K562 (cell line): Measurements from ENCODE around the gene PCSK2. TPM values are rescaled to one million over a fixed set of nuclear protein-coding genes. Genes with fewer than 3 reads are reported as not detected.

Experiments used
- ATAC-seq: fragments of 200-7000 bp; cut with Tn5 transposase; 3 replicates; pipeline ENCODE4 v1.9.1; 2020; ENCODE audit warnings: moderate library complexity
- BruUV-seq: library from RNA; stranded (reverse); fragments of 400-500 nt; replicated peaks from 2 replicates; lab custom pipeline; 2021; lab: Mats Ljungman, UMichigan
- CTCF ChIA-PET: fragments of 300-600 bp; formaldehyde crosslinking; extraction: SDS; loops from one replicate; lab custom pipeline; 2021; ENCODE audit warnings: low intra/inter-chr PET ratio; lab: Yijun Ruan, JAX
- POLR2A ChIA-PET: fragments of 300-600, 350-650 bp; sonication (Branson Sonifier 250); formaldehyde crosslinking; extraction: SDS; loops from one replicate; lab custom pipeline; 2021; ENCODE audit warnings: antibody characterized with exemption, inconsistent platforms; lab: Yijun Ruan, JAX
- DNase-seq, 4 experiments: peaks; one replicate each; pipeline versions ENCODE4 v3.0.0 to v3.0.0-alpha.2; 2011 to 2018; ENCODE audit warnings: low spot score in 3 of 4, mixed read lengths in 3 of 4; ENCODE audit errors: extremely low read depth in 1 of 4
- FAIRE-seq: peaks from 2 replicates; lab custom pipeline; 2011; peaks lifted over from hg19 to GRCh38; lab: Jason Lieb, UNC
- H2AFZ ChIP-seq: 2 replicates; pipeline ENCODE4 v1.6.0; 2011; ENCODE audit warnings: low read depth, low read length, control low read depth, inconsistent platforms
- H3K27ac ChIP-seq: fragments of 200-600 bp; 3 replicates; pipeline ENCODE4 v1.8.0; 2011; ENCODE audit warnings: low read depth, mild to moderate bottlenecking, control low read depth, inconsistent platforms, low read length, moderate library complexity, mixed read lengths; ENCODE audit errors: extremely low read depth
- H3K27me3 ChIP-seq, 2 experiments: fragments of 300-600 bp in 1 of 2; 2 replicates in 1 of 2; 3 replicates in 1 of 2; pipeline versions ENCODE4 v1.6.0 to v1.8.0; 2011; ENCODE audit warnings: inconsistent platforms in 2 of 2, low read length in 2 of 2, mild to moderate bottlenecking in 1 of 2, mixed read lengths in 1 of 2, moderate library complexity in 1 of 2; ENCODE audit not compliant: control insufficient read depth in 2 of 2, insufficient read depth in 2 of 2
- H3K36me3 ChIP-seq: fragments of 300-600 bp; 3 replicates; pipeline ENCODE4 v1.8.0; 2011; ENCODE audit warnings: mild to moderate bottlenecking, low read length, inconsistent platforms; ENCODE audit not compliant: control insufficient read depth, insufficient read depth
- H3K4me1 ChIP-seq, 2 experiments: fragments of 200-600 bp in 1 of 2; replicated peaks in 1 of 2; 2 replicates in 1 of 2; 3 replicates in 1 of 2; pipeline versions ENCODE4 v1.5.1 to v1.8.0; 2011; ENCODE audit warnings: inconsistent platforms in 2 of 2, low read length in 2 of 2, mild to moderate bottlenecking in 1 of 2, mixed read lengths in 1 of 2, moderate library complexity in 1 of 2; ENCODE audit not compliant: control insufficient read depth in 2 of 2, insufficient read depth in 2 of 2
- H3K4me2 ChIP-seq: 2 replicates; pipeline ENCODE4 v1.6.1; 2011; ENCODE audit warnings: low read length, control low read depth, inconsistent platforms, mixed read lengths; ENCODE audit not compliant: insufficient read depth
- H3K4me3 ChIP-seq: fragments of 200-600 bp; sonication (generic), shearing (Covaris generic); 2 replicates; pipeline ENCODE4 v1.5.1; 2016; ENCODE audit warnings: control low read depth, inconsistent platforms
- H3K79me2 ChIP-seq: fragments of 200-600 bp; 3 replicates; pipeline ENCODE4 v1.8.0; 2011; ENCODE audit warnings: low read length, inconsistent platforms; ENCODE audit not compliant: control insufficient read depth, insufficient read depth
- H3K9ac ChIP-seq, 2 experiments: 2 replicates each; pipeline versions ENCODE4 v1.6.0 to v1.6.1; 2011; ENCODE audit warnings: low read depth in 2 of 2, low read length in 2 of 2, control low read depth in 1 of 2, inconsistent platforms in 1 of 2, mild to moderate bottlenecking in 1 of 2, mixed read lengths in 1 of 2; ENCODE audit not compliant: insufficient read depth in 1 of 2
- H3K9me1 ChIP-seq: one replicate; pipeline ENCODE4 v1.6.0; 2011; ENCODE audit warnings: inconsistent platforms, mild to moderate bottlenecking, low read length, moderate library complexity; ENCODE audit not compliant: control insufficient read depth, insufficient read depth
- H3K9me3 ChIP-seq: replicated peaks from 2 replicates; pipeline ENCODE4 v1.5.1; 2011; ENCODE audit warnings: low read depth, low read length, inconsistent platforms; ENCODE audit not compliant: control insufficient read depth, insufficient read depth
- H4K20me1 ChIP-seq: replicated peaks from 2 replicates; pipeline ENCODE4 v1.6.1; 2011; ENCODE audit warnings: low read length, inconsistent platforms, mixed read lengths; ENCODE audit not compliant: control insufficient read depth, insufficient read depth
- ETV6 ChIP-seq, 3 experiments: fragments of 150-350 bp in 1 of 3; sonication (generic) in 1 of 3; formaldehyde crosslinking in 1 of 3; IDR thresholded peaks; 2 replicates each; pipeline versions ENCODE4 v1.6.1 to v1.8.0; 2014 to 2022; ENCODE audit warnings: borderline replicate concordance in 2 of 3, low read depth in 2 of 3, antibody characterized with exemption in 1 of 3, low read length in 1 of 3, mild to moderate bottlenecking in 1 of 3, missing genetic modification reagents in 1 of 3
- FOXP1 ChIP-seq: sonication (generic); formaldehyde crosslinking; IDR thresholded peaks from 2 replicates; pipeline ENCODE4 v1.8.0; 2022; ENCODE audit warnings: mild to moderate bottlenecking, missing genetic modification reagents
- NONO ChIP-seq, 2 experiments: fragments of 200-400 bp in 1 of 2; fragments of 450-650 bp in 1 of 2; formaldehyde crosslinking in 1 of 2; IDR thresholded peaks; 2 replicates each; pipeline ENCODE4 v1.6.1; 2017; ENCODE audit warnings: low read depth in 2 of 2, mild to moderate bottlenecking in 2 of 2, moderate library complexity in 2 of 2, low read length in 1 of 2
- WGBS: fragments of 100-300 bp; shearing (Covaris generic); methylation state at CpG from one replicate; pipeline ENCODE4 v1.1.6; 2016; ENCODE audit warnings: low coverage, mixed read lengths; ENCODE audit not compliant: insufficient coverage; ENCODE audit errors: missing lambda C conversion rate; 5-methylcytosine and 5-hydroxymethylcytosine counted together
- in situ Hi-C: fragments of 300-500 bp; cut with MboI; formaldehyde crosslinking; loops from 4 replicates; pipeline ENCODE4 v1.15.0; 2018; ENCODE audit warnings: inconsistent platforms, mixed read lengths
- intact Hi-C: fragments of 100-400 bp; cut with micrococcal nuclease; formaldehyde crosslinking; loops from 2 replicates; pipeline ENCODE4 v1.14.2; 2022
- polyA plus RNA-seq, 8 experiments: library from polyadenylated mRNA; depleted of rRNA in 4 of 8; stranded (reverse) in 5 of 8; unstranded in 3 of 8; fragments of >200 nt; fragmentation: Nextera tagmentation in 2 of 8; fragmentation: Illumina TruSeq in 1 of 8; extraction: Ambion mirVana in 2 of 8; extraction: Trizol in 1 of 8; gene quantifications; 2 replicates each; pipeline versions ENCODE4 v1.2.1 to v1.2.3, GENCODE V29; 2011 to 2014; ENCODE audit warnings: inconsistent platforms in 1 of 8, missing spikeins in 1 of 8
- total RNA-seq, 7 experiments: library from RNA; depleted of rRNA in 6 of 7; stranded (reverse); fragments of >200 nt in 6 of 7; fragmentation: Illumina TruSeq in 2 of 7; extraction: Trizol in 2 of 7; gene quantifications; 2 replicates each; pipeline versions ENCODE4 v1.2.1 to v1.2.3, GENCODE V29; 2011 to 2021; ENCODE audit warnings: low replicate concordance in 1 of 7

The PCSK2 gene
- total and polyA plus RNA-seq, 9 of the 15 experiments (the other 6 are each of a cell fraction or from before 2014, with no cell fraction given): 0.04 to 0.07 (median 0.05) TPM; not detected in 6

GRCh38 chr20:17467120-17467655 lies 240.3 kb downstream of the PCSK2 start:
- Histone ChIP-seq H2AFZ (no peak overlapping the region), H3K4me2 (no peak overlapping the region), H3K4me1 (no peaks in the 10 kb centered on the region), H3K27ac (no peak overlapping the region), H3K9me1 (no peaks in the 10 kb centered on the region), H3K27me3 (peaks cover 0 to 25% of the 10 kb centered on the region in 2 experiments; a peak in 2 of 5 replicates), H4K20me1 (no peaks in the 10 kb centered on the region), H3K9ac (no peak overlapping the region), H3K9me3 (no peaks in the 10 kb centered on the region), H3K4me3 (no peak overlapping the region), H3K36me3 (no peaks in the 10 kb centered on the region), H3K79me2 (no peaks in the 10 kb centered on the region)
- POLR2A ChIA-PET: interaction anchor here (0.7 kb wide), 1 partner anchor 15 kb away, joined by 9 read pairs; no protein-coding TSS in a partner anchor
- intact Hi-C loops (no loop called here), in situ Hi-C loops (no loop called here)
- WGBS: 0% methylated on average over 4 of the region's 4 CpGs
- DNase-seq (no peak), ATAC-seq (no peak), FAIRE-seq (no peak)
- CTCF ChIA-PET: no interaction called here
- TF ChIP-seq NONO (IDR thresholded peaks at IDR 0.05; ENCODE audit: low read depth in 2 of 2, low read length in 1 of 2) (no peak), ETV6 (IDR thresholded peaks at IDR 0.05; ENCODE audit: borderline replicate concordance in 1 of 2, low read depth in 2 of 2, low read length in 1 of 2) (no peak), ETV6 (CRISPR knock-in tag; IDR thresholded peaks at IDR 0.05; ENCODE audit: borderline replicate concordance) (no peak), FOXP1 (CRISPR knock-in tag) (no peak)
- no TSS peak for BruUV-seq
